GM18517 (cell line): Measurements from ENCODE around the gene CSK.

Experiments
- ATAC-seq: cut with Tn5 transposase; IDR thresholded peaks from one replicate; pipeline ENCODE4 v1.9.1; 2021; ENCODE audit warnings: mild to moderate bottlenecking, moderate library complexity; ENCODE audit not compliant: unreplicated experiment

The CSK gene

DNA sequence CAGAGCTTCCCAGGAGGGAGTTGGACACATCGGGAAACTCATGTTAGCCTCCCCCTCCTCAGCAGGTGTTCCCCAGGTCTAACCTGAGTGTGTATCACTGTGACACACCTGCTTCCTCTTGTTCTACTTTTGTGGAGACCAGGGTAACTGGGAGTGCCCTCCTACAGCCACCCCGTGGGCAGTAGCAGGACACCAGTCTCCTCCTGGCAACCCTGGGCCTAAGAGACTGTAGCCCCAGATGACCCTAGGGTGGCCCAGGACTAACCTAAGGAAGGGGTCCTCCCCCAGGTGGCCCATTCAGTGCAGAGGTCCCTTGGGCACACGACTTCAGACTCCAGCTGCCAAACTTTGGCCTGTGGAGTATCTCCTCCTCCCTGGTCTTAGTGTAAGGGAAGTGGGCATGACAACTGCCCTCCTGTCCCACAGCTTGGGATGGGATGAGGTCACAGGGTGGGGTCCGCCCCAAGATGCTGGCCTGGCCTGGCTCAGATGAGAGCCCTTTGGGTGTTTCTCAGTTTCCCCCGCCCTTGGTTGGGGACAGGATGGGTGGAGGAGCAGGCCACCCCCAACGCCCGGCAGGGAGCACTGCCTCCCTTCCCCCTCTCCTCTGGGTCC is 4.8 kb downstream of the CSK start:
- ATAC-seq: no peak

DNA sequence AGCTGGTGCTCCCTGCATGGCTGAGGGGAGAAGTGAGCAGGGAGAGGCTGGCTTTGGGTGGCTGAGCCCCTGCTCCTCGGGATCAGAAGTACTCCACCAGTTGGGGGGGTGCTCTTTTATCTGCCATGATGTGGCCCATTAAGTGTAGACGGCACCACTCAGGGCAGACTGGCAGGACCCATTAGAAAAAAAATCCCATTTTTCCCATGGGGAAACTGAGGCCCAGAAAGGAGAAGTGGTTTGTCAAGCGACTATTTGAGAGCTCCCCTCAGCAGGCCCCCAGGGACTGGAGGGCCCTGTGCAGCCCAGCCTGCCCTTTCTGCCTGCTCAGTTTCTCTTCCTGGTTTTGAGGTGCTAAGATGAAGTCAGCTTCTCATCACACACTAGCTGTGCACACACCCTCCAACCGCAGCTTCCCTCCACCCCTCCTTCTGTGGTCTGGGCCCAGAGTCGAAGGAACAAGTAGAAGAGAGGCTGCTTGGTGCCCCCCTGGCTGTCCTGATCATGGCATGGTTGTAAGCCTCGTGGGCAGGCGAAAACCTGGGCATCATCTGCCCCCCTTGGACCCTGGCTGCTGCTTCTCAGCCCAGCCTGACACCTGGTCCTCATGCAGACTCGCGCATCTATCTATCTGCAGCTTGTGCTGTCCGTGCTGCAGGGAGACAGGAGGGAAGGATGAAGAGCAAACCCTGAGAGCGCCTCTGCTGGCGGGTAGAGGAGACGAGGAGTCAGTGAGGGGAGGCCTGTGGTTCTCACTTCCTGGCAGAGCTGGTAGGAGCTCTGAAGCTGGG is 5.6 kb downstream of the CSK start:
- peak; percentile 43 for ATAC-seq

DNA sequence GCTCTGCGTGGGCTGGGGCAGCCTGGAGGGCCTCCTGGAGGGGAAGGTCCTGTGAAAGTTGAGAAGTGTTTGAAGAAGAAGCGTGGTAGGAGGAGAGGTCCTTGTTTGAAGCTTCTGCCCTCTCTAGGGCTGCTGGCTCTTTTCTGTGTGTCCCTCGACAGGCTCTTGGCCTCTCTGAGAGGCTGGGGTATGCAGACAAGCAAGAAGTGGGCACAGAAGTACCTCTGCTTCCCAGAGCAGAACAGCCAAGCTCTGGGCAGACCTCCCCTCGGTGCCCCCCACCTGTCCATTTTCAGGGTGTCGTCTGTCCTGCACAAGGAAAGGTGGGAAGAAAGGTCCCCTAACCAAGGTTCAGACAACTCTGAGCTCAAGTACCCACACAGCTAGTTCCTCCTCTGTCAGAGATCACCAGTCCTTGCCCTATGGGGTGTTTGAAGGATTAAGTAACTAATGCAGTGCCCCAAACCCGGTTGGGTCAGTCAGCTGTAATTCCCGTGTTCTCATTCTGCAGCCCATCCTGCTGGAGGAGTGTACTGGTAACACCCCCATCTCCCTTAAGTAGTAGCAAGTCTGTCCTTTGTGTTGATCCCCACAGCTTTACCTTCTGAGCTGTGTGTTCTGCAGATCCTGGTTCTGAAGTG is 6.3 kb downstream of the CSK start:
- ATAC-seq: no peak

DNA sequence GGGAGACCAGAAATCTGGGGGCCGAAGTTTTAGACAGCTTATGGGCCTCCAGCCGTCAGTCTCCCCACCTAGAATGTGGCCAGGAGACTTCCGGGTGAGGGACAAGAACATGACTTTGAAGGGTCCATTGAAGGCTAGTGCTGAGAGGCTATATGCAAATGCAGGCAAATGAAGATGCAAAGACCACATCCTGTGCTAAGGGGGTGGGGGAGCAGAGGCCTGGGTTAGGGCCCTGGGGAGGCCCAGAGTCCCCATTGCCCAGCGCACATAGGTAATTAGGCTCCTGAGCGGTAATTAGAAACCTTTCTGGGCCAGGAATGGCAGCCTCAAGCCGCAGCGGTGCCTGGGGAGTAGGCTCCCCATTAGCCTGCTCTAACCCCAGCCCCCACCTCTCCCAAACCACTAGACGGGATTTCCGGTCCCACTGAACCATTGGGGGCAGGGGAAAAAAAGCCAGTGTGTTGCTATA is 6.8 kb downstream of the CSK start:
- ATAC-seq: no peak

DNA sequence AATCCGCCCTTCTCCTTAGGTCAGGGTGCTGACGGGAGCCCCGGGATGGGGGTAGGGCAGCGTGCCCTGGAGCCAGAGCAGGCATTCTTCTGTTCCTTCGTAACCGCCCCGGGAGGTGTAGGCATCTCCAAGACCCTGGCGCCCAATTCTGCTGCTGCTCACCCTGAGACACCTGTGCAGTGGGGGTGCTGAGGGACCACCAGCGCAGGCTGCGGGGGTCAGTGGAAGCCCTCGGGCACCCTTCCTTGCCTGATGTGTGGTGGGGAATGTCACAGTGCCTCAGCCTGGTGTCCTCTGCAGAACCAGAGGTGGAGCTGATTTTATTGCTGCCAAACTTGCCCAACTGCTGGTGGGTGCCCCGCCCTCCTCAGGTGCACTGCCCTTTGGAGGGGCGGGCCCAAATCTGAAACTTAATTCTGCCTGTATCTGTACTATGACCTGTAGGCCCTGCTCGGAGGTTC is 7.3 kb downstream of the CSK start:
- no peak for ATAC-seq

DNA sequence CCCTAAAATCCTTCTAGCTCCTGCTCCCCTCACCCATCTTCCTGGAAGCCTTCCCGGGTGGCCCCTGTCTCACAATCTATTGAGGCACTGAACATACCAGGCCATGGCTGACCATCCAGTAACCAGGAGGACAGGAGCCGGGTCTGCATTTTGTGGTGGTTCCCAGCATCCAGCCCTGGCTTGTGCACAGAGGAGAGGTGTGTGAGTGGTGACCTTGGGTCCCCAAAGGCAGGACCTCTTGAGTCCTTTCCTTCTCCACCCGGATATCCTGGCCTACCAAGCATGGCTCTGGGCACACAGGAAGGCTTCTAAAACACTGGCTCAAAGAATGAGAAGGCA is 7.8 kb downstream of the CSK start:
- no peak for ATAC-seq

DNA sequence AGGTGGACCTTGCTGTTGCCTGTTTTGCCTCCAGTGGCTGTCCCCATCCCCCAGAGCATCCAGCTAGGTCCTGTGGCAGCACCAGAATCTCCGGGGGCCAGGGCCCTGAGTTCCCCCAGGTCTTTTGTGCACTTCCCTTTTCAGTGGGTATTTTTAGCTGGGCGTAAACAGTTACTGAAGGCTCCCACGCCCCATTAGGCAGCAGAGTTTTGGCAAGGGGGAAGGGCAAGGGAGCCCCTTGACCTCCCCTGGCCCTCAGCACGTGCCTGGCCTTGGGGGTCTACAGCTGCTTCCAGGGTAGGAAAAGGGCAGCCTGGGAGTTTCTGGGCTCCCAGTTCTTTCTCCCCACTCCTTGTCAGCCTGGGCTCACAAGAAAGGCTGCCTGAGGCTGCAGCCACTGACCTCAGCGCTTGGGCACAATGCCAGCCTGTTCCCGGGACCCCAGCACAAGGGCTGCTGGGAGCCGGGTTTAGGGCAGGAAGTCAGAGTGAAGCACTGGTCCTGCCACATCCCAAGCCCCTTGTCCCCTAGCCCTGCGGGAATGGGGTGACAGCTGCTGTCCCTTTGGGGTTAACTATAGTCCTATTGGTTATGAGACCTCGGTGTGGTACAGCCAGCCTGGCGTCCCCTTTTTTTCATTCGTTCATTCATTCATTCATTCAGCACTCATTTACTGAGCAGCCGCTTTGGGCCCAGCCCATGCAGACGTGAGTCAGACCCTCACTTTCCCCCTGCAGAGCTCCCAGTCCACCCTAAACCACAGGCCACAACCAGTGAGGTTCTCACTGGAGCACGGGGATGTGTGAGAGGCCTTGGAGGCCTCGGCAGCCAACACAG is 8.4 kb downstream of the CSK start:
- ATAC-seq: no peak

DNA sequence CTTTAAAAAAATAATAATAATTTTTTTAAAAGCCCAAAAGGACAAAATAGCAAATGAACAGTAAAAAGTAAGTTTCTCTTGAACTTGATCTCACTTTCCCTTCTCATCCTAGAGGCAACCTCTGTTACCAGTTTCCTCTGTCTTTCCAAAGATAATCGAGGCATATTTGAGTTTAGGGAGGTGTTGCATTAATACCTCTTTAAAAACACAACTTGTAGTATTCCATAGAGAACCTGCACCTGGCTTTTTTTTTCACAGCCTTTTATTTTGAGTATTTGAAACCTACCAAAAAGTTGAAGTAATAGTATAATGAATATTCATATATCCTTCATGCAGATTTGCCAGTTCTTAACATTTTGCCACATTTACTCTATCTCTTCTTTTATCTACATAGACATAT is 9.1 kb downstream of the CSK start:
- ATAC-seq: no peak

DNA sequence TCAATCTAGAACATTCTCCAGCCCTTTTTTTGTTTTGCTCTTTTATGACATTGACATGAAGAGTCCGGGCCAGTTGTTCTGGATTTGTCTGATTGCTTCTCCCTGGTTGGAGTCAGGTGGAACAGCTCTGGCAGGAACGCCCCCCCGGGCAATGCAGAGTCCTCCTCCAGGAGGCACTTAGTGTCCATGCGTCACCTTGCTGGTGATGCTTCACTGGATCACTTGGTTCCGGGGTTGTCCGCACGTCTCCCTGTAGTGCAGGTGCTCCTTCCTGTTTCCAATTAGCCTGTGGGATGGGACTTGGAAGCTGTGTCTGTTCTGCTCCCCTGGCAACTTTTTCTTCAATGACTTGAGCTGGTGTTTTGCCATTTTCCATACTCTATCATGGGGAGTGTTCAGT is 9.8 kb downstream of the CSK start:
- ATAC-seq: no peak

DNA sequence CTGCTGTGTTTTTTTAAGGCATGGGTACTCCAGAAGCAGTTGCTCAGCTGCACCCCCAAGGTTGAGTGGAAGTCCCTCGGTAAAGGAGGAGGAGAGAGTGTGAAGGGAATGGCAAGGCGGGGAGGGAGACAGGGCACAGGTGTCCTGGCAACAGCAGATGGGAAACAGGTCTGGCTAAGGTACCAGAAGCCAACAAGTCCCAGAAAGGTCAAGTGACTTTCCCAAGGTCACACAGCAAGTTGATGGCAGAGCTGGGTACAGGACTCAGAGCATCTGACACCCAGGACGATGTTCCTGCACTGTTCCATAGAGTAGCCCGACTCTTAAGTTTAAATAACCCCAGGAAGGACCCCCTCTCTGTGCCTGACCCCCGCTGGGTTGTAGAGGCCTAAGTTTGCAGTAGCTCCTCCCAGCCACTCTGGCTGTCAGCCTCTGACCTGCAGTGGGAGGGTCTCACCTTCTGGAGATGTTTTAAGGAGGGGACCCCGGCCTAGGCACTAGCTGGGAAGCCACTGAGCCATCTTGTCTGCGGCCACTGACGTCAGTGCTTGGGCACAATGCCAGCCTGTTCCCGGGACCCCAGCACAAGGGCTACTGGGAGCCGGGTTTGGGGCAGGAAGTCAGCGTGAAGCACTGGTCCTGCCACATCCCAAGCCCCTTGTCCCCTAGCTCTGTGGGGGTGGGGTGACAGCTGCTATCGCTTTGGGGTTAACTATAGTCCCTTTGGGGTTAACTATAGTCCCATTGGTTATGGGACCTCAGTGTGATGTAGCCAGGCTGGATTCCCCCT is 10.5 kb downstream of the CSK start:
- ATAC-seq: no peak

DNA sequence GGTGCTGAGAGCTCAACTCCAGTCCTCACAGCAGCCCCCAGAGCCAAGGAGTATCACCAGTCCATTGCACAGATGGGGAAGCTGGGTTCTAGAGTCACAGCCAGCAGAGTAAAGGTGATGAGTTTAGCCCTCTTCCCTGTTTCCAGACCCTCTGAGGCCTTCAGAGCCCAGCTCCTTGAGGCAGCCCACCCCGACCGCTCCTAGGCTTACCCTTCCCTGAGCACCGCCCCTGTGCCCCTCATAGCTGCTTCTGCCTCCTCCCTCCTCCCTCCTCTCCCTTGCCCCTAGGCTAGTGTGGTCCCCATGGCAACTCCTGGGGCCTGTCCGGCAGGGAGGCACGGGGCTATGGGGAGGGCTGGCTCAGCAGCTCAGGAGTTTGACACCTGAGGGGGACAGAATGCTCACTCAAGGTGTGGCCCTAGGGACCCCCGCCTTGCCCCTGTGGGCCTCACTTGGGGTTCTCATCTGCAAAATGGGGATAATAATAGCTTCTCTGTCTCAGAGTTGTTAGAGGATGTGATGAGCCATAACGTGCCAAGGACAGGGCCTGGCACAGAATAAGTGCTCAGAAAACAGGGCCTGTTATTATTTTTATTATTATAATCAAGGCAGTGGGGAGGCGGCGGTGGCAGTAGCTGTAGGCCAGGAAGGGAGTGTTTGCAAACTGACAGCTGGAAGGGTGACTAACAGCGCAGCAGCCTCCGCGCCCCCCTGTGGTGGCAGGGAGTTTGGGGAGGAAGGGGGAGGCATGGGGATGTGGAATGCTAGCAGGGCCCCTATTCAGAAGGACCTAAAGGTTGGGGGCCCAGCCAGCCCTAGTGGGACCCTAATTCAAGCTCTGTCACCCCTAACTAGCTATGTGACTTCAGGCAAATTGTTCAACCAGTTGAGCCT is 11.5 kb downstream of the CSK start:
- ATAC-seq: no peak

DNA sequence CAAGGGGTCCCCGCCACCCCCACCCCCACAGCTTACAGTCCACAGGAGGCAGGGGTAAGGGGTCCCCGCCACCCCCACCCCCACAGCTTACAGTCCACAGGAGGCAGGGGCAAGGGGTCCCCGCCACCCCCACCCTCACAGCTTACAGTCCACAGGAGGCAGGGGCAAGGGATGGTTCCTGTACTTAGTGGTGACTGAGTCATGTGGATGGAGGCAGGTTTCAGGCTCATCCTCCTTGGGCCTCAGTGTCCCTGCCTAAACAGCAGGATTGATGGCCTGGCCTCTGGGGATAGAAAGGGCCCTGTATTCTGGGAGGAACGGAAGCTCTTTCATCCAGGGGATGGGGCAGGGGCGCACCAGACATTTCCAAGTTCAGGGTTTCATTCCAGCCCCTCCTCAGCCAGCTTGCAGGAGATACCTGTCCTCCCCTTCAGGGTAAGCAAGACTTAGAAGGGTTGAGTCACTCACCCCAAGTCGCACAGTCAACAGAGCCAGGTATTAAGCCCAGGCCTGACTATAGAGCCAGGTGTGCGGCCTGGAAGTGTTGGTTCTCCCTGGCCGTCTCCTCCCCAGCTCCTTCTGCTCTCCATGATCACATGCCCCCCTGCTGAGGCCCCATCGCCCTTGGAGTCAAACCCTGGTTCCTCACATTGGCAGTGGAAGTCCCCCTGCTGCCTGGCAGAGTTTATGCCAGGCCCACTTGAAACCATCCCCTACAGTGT is 12.5 kb downstream of the CSK start:
- ATAC-seq: no peak

DNA sequence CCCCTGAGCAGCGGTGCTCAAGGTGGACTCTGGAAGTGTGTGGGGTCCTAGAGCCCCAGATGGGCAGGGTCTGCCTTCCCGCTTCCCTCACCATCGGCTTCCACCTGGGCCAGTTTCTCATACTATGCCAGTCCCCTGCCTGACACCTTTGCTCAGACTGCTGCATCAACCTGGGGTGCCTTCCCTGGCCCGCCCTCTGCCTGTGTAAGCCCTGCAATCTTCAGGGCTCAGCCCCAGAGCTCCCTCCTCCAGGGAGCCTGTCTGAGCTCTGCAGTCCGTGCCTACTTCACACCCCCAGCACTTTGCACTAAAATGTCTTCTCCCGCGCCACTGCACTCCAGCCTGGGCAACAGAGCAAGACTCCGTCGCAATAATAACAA is 13.1 kb downstream of the CSK start:
- no peak for ATAC-seq

DNA sequence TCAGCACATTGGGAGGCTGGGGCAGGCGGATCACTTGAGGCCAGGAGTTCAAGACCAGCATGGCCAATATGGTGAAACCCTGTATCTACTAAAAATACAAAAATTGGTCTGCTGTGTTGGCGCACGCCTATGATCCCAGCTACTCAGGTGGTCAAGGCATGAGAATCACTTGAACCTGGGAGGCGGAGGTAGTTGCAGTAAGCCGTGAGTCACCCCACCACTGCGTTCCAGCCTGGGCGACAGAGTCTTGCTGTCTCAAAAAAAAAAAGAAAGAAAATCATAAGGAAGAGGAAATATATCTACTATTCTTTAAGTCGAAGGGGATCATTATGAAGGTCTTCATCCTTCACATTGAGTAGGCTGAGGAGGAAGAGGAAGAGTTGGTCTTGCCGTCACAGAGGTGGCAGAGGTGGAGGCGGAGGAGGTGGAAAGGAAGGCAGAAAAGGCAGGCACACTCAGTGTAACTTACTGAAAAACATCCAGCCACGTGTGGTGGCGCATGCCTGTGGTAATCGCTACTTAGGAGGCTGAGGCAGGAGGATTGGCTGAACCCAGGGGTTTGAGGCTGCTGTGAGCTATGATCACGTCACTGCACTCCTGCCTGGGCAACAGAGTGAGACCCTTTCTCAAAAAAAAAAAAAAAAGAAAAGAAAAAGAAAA is 14.2 kb downstream of the CSK start:
- ATAC-seq: no peak

DNA sequence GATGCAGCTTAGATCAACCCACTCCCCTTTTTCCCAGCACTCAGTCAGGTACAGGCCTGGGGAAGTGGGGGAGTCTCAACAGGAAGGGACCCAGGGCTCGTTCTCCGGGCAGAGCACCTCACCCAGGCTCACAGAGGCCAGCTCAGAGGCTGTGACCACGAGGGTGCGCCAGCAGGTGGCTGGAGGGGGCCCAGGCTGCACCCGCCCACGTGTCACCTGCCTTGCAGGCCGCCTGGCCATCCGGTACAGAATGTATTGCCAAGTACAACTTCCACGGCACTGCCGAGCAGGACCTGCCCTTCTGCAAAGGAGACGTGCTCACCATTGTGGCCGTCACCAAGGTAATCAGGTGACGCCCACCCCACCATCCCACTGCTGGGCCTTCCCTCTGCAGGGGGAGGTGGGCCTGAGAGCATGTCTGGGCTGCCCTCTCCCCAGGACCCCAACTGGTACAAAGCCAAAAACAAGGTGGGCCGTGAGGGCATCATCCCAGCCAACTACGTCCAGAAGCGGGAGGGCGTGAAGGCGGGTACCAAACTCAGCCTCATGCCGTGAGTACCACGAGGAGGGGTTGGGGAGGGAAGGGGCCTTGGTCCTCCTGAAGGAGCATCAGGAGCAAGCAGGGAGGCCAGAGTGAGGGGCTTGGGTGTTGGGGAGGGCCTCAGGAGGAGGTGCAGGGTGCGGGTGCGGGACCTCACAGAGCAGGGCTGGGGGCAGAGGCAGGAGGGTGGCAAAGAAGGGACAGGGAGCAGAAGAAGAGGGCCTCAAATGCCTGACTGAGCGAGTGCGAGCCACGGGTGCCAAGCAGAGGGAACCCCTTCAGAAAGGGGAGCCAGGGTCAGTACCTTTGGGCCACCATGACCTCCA is 16.7 kb downstream of the CSK start:
- no peak for ATAC-seq

DNA sequence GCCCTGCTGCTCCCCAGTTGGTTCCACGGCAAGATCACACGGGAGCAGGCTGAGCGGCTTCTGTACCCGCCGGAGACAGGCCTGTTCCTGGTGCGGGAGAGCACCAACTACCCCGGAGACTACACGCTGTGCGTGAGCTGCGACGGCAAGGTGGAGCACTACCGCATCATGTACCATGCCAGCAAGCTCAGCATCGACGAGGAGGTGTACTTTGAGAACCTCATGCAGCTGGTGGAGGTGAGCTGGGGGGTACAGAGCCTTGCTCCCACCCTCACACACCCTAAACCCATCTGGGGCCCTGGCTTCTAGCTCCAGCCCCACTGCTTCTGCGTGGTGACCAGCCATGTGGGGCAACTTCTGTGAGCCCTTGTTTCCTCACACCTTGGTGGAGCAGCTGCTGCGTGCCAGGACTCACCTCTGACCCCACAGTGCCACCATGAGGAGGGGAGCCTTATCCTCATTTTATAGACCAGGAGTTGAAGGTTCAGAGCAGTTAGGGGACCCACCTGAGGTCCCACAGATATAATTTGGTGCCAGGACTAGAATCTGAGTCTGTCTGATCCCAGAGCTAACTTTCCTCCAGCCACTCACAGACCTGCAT is 17.5 kb downstream of the CSK start:
- no peak for ATAC-seq
